Panc1 (cell line): ENCODE measurements around the gene TSHZ2. TPM values are rescaled to one million over a fixed set of nuclear protein-coding genes. Genes with fewer than 3 reads are reported as not detected.

Experiments
- ATAC-seq: fragments of 200-7000 bp; cut with Tn5 transposase; 2 replicates; pipeline ENCODE4 v1.9.1; 2020; ENCODE audit warnings: mild to moderate bottlenecking, moderate library complexity
- BruUV-seq: library from RNA; stranded (reverse); fragments of 400-500 nt; replicated peaks from 2 replicates; lab custom pipeline; 2021; lab: Mats Ljungman, UMichigan
- CTCF ChIA-PET: fragments of 300-600 bp; sonication (Branson Sonifier 250); formaldehyde crosslinking; loops from one replicate; lab custom pipeline; 2022; ENCODE audit warnings: antibody characterized with exemption; lab: Charles Lee
- POLR2A ChIA-PET: fragments of 300-600 bp; sonication (Branson Sonifier 250); formaldehyde crosslinking; loops from one replicate; lab custom pipeline; 2022; ENCODE audit warnings: antibody characterized with exemption; lab: Charles Lee
- DNase-seq: peaks from one replicate; pipeline ENCODE4 v3.0.0-alpha.2; 2010; ENCODE audit warnings: low read depth, low spot score
- H3K27ac ChIP-seq: 2 replicates; pipeline ENCODE4 v1.5.1; 2011; ENCODE audit warnings: mild to moderate bottlenecking, low read length, inconsistent platforms
- H3K27me3 ChIP-seq: fragments of 200-500 bp; sonication (Bioruptor generic); 2 replicates; pipeline ENCODE4 v1.6.0; 2014; ENCODE audit warnings: low read length, inconsistent platforms; ENCODE audit not compliant: control insufficient read depth, insufficient read depth
- H3K36me3 ChIP-seq: fragments of 200-500 bp; sonication (Bioruptor generic); 2 replicates; pipeline ENCODE4 v1.5.1; 2014; ENCODE audit warnings: inconsistent platforms, mild to moderate bottlenecking, low read length, moderate library complexity; ENCODE audit not compliant: control insufficient read depth, insufficient read depth
- H3K4me1 ChIP-seq: 2 replicates; pipeline ENCODE4 v1.5.1; 2011; ENCODE audit warnings: inconsistent platforms, mild to moderate bottlenecking, low read length, moderate library complexity; ENCODE audit not compliant: control insufficient read depth, insufficient read depth
- H3K4me3 ChIP-seq, 2 experiments: 2 replicates each; pipeline ENCODE4 v1.5.1; 2011 to 2012; ENCODE audit warnings: low read depth in 2 of 2, low read length in 2 of 2, mild to moderate bottlenecking in 2 of 2, inconsistent platforms in 1 of 2, moderate library complexity in 1 of 2
- H3K9me3 ChIP-seq: fragments of 200-500 bp; sonication (Bioruptor generic); 2 replicates; pipeline ENCODE4 v1.5.1; 2014; ENCODE audit warnings: low read depth, mild to moderate bottlenecking, inconsistent platforms, low read length, moderate library complexity; ENCODE audit not compliant: control insufficient read depth, insufficient read depth
- POLR2AphosphoS5 ChIP-seq: IDR thresholded peaks from 2 replicates; pipeline ENCODE4 v1.6.1; 2012; ENCODE audit warnings: mild to moderate bottlenecking, low read depth, low read length, moderate library complexity
- SIN3A ChIP-seq: IDR thresholded peaks from 2 replicates; pipeline ENCODE4 v1.6.1; 2012; ENCODE audit warnings: low read depth, mild to moderate bottlenecking, low read length, moderate library complexity, borderline replicate concordance; ENCODE audit not compliant: insufficient read depth
- TCF7L2 ChIP-seq: IDR thresholded peaks from 2 replicates; pipeline ENCODE4 v1.6.1; 2011; ENCODE audit warnings: mild to moderate bottlenecking, low read depth, low read length, inconsistent platforms
- in situ Hi-C: cut with HindIII; loops from 2 replicates; pipeline ENCODE4 v1.10.0; 2016; ENCODE audit warnings: low sequenced_read_pairs, low pct_unique_long_range_greater_than_20kb
- intact Hi-C: fragments of 100-400 bp; cut with micrococcal nuclease; formaldehyde crosslinking; loops from one replicate; pipeline ENCODE4 v1.10.0; 2022; ENCODE audit not compliant: unreplicated experiment
- total RNA-seq: library from RNA; stranded (reverse); gene quantifications from one replicate; pipeline ENCODE4 v1.2.1, GENCODE V29; 2021; ENCODE audit not compliant: unreplicated experiment
- TF ChIP-seq, protein P1 (sequence below): fragments of 450-650 bp; IDR thresholded peaks from 2 replicates; pipeline ENCODE4 v1.5.1; 2017; ENCODE audit warnings: mild to moderate bottlenecking
- TF ChIP-seq, protein P2 (sequence below), 2 experiments: IDR thresholded peaks; 2 replicates each; pipeline ENCODE4 v1.6.1; 2011 to 2012; ENCODE audit warnings: low read depth in 2 of 2, control low read depth in 1 of 2, low read length in 1 of 2, mild to moderate bottlenecking in 1 of 2, moderate library complexity in 1 of 2; ENCODE audit not compliant: insufficient read depth in 1 of 2

TSHZ2 gene
- total RNA-seq, 1 experiment from 2014 or later: 0.36 TPM

DNA sequence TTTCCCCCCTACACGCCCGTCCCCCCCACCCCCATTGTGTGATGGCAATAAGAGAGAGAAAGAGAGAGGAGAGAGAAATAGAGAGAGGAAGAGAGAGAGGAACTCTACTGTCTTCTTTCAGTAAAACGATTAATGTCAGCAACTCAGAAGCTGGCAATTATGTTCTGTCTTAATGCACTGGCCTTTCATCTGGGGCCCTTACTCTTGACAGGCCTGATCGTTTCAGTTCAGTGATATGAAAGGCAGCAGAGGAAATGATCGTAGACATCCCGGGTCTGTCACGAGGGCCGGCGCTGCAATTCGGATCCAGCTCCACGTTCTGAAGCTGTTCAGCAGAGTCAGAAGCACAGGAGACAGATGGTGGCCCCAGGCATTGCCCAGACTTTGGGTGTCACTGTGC lies 312.5 kb downstream of the TSHZ2 start:
- Histone ChIP-seq H3K4me3 (no peak overlapping the region), H3K36me3 (no peaks in the 10 kb centered on the region), H3K4me1 (no peaks in the 10 kb centered on the region), H3K9me3 (no peaks in the 10 kb centered on the region), H3K27me3 (peaks cover 4% of the 10 kb centered on the region; the same call in 1 of the 2 replicates), H3K27ac (no peak overlapping the region)
- BruUV-seq: no TSS peak
- POLR2A ChIA-PET: no interaction called here
- ATAC-seq (no peak), DNase-seq (no peak)
- intact Hi-C loops: no loop called here
- in situ Hi-C loops: no loop called here
- TF ChIP-seq TCF7L2 (no peak), SIN3A (no peak), POLR2AphosphoS5 (no peak)
- CTCF ChIA-PET: no interaction called here

DNA sequence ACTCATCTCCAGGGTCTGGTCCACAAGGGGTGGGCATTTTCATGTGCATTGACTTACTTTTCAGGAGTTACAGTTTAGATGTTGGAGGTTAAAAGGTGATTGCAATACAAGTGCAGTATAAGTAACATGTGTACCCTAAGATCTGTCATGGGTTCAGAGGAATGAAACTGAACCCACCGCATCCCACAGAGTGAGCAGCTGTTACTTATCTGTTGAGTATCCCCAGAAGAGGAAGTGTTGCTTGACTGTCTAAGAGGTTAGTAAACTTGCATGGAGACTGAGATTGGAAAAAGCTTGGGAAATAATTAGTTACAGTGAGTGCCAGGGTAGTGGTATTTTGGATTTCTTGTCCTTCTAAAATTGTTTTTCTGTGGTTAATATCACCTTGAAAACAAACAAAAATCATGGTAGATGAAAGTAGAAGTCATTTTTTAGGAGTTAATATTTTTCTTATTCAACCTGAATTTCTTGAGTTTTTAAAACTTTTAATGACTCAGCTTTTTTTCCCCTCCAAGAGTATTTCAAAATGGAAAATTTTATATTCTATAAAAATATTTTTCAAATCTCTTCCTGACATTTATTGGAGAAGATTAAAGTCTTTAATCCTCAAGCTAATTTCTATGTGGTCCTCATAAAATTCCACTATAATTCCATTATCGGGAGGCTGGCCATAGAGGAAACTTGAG lies 315.3 kb downstream of the TSHZ2 start:
- peaks cover 4% of the 10 kb centered on the region; the same call in 1 of the 2 replicates for H3K27me3 ChIP-seq
- DNase-seq: no peak
- H3K4me1 ChIP-seq: no peaks in the 10 kb centered on the region
- no peaks in the 10 kb centered on the region for H3K9me3 ChIP-seq
- POLR2A ChIA-PET: no interaction called here
- no peak for ATAC-seq
- CTCF ChIA-PET: no interaction called here
- H3K27ac ChIP-seq: no peak overlapping the region
- in situ Hi-C loops: no loop called here
- intact Hi-C loops: no loop called here
- H3K36me3 ChIP-seq: no peaks in the 10 kb centered on the region
- TF ChIP-seq, protein P1, sequence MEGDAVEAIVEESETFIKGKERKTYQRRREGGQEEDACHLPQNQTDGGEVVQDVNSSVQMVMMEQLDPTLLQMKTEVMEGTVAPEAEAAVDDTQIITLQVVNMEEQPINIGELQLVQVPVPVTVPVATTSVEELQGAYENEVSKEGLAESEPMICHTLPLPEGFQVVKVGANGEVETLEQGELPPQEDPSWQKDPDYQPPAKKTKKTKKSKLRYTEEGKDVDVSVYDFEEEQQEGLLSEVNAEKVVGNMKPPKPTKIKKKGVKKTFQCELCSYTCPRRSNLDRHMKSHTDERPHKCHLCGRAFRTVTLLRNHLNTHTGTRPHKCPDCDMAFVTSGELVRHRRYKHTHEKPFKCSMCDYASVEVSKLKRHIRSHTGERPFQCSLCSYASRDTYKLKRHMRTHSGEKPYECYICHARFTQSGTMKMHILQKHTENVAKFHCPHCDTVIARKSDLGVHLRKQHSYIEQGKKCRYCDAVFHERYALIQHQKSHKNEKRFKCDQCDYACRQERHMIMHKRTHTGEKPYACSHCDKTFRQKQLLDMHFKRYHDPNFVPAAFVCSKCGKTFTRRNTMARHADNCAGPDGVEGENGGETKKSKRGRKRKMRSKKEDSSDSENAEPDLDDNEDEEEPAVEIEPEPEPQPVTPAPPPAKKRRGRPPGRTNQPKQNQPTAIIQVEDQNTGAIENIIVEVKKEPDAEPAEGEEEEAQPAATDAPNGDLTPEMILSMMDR: no peak
- TF ChIP-seq SIN3A: no peak
- TF ChIP-seq, protein P2, sequence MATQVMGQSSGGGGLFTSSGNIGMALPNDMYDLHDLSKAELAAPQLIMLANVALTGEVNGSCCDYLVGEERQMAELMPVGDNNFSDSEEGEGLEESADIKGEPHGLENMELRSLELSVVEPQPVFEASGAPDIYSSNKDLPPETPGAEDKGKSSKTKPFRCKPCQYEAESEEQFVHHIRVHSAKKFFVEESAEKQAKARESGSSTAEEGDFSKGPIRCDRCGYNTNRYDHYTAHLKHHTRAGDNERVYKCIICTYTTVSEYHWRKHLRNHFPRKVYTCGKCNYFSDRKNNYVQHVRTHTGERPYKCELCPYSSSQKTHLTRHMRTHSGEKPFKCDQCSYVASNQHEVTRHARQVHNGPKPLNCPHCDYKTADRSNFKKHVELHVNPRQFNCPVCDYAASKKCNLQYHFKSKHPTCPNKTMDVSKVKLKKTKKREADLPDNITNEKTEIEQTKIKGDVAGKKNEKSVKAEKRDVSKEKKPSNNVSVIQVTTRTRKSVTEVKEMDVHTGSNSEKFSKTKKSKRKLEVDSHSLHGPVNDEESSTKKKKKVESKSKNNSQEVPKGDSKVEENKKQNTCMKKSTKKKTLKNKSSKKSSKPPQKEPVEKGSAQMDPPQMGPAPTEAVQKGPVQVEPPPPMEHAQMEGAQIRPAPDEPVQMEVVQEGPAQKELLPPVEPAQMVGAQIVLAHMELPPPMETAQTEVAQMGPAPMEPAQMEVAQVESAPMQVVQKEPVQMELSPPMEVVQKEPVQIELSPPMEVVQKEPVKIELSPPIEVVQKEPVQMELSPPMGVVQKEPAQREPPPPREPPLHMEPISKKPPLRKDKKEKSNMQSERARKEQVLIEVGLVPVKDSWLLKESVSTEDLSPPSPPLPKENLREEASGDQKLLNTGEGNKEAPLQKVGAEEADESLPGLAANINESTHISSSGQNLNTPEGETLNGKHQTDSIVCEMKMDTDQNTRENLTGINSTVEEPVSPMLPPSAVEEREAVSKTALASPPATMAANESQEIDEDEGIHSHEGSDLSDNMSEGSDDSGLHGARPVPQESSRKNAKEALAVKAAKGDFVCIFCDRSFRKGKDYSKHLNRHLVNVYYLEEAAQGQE (IDR thresholded peaks at IDR 0.05; ENCODE audit: insufficient read depth in 1 of 2, low read depth in 2 of 2, low read length in 1 of 2): no peak
- no peak for TF ChIP-seq TCF7L2
- no peak for TF ChIP-seq POLR2AphosphoS5
- BruUV-seq: no TSS peak
- H3K4me3 ChIP-seq: no peak overlapping the region

DNA sequence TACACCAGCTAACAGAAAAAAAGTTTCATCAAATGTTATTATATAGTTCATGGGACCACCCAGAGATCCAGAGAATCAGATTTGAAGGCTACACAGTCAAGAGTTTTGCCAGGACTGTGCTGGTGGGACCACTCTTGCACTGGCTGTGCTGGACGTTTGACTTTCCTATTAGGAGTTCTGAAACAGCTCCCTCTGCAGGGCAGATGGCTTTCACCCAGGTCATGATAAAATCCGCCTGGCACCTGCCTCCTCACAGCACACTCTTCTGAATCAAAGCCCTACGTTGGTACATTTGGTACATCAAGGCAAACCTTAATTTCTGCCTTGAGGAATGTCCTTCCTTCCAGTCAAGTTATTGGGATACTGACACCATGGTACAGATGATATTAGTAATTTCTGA lies 319.4 kb downstream of the TSHZ2 start:
- ATAC-seq (no peak), DNase-seq (no peak)
- peaks cover 2% of the 10 kb centered on the region; the same call in 1 of the 2 replicates for H3K27me3 ChIP-seq
- TF ChIP-seq, protein P1: peak; percentile 59
- TF ChIP-seq, protein P2 (IDR thresholded peaks at IDR 0.05; ENCODE audit: insufficient read depth in 1 of 2, low read depth in 2 of 2, low read length in 1 of 2): no peak
- intact Hi-C loops (no loop called here), in situ Hi-C loops (no loop called here)
- ChIA-PET POLR2A (no interaction called here), CTCF (interaction anchor here (0.6 to 0.7 kb wide), 2 partner anchors 440 to 787 kb away, joined by 6 to 7 read pairs; no protein-coding TSS in a partner anchor)
- H3K4me1 ChIP-seq: no peaks in the 10 kb centered on the region
- no peaks in the 10 kb centered on the region for H3K36me3 ChIP-seq
- BruUV-seq: no TSS peak
- no peak overlapping the region for H3K27ac ChIP-seq
- H3K4me3 ChIP-seq: no peak overlapping the region
- H3K9me3 ChIP-seq: no peaks in the 10 kb centered on the region
